Measurements from ENCODE around the gene KCNIP4. TPM values are rescaled to one million over a fixed set of nuclear protein-coding genes. Genes with fewer than 3 reads are reported as not detected.

KCNIP4 gene
- total RNA-seq, 1 donor from 2014 or later, result 30.4 TPM

DNA sequence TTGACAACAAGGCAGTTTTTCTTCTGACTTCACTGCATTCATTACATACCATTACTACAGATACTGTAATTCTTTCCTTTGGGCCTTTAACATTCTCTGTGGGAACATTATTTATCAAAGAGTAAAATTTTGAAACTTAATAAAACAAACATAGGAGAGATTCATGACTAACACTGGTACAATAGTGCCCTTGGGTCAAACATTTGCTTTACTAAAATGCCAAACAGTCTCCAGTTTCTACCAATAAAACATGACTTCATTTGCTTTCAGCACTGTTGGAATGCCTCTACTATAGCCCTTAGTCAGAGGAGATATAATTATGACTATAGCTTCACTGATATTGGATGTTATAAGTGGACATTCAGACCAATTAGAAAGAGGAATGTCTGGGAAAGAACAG, 766.9 kb downstream of the KCNIP4 start:
- H3K4me1 Mint-ChIP-seq (ENCODE audit: low read depth, unreplicated experiment), result no peaks in the 10 kb centered on the region
- H3K9me3 Mint-ChIP-seq (ENCODE audit: unreplicated experiment), result peaks cover 2% of the 10 kb centered on the region
- DNase-seq, result no peak
- peaks cover 1% of the 10 kb centered on the region for H3K27me3 Mint-ChIP-seq (ENCODE audit: unreplicated experiment)
- H3K36me3 Mint-ChIP-seq (ENCODE audit: unreplicated experiment), result no peaks in the 10 kb centered on the region
- no peak overlapping the region for H3K27ac Mint-ChIP-seq (ENCODE audit: unreplicated experiment)
- TF ChIP-seq, protein P1, sequence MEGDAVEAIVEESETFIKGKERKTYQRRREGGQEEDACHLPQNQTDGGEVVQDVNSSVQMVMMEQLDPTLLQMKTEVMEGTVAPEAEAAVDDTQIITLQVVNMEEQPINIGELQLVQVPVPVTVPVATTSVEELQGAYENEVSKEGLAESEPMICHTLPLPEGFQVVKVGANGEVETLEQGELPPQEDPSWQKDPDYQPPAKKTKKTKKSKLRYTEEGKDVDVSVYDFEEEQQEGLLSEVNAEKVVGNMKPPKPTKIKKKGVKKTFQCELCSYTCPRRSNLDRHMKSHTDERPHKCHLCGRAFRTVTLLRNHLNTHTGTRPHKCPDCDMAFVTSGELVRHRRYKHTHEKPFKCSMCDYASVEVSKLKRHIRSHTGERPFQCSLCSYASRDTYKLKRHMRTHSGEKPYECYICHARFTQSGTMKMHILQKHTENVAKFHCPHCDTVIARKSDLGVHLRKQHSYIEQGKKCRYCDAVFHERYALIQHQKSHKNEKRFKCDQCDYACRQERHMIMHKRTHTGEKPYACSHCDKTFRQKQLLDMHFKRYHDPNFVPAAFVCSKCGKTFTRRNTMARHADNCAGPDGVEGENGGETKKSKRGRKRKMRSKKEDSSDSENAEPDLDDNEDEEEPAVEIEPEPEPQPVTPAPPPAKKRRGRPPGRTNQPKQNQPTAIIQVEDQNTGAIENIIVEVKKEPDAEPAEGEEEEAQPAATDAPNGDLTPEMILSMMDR (IDR thresholded peaks at IDR 0.05; ENCODE audit: partially characterized antibody, unreplicated experiment), result no peak
- no peak overlapping the region for H3K4me3 Mint-ChIP-seq (ENCODE audit: unreplicated experiment)

DNA sequence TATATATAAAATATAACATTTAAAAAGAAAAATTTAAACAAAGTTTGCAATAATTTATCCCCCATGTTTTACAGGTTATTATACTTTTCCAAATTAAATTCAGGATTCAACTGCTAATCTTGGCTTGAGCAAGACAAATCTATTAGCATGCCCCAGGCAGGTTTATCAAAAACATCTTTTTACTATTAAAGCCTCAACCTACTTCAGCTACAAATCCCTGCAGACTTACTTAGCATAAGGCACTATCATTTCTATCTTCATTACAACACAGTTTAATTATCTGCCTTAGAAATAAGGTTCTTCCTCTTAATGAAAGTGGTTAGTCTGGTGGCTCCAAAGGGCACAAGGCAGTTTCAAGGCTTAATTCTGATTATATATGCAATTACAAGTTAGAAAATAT, 770.7 kb downstream of the KCNIP4 start:
- no peaks in the 10 kb centered on the region for H3K4me1 Mint-ChIP-seq (ENCODE audit: low read depth, unreplicated experiment)
- no peak for DNase-seq

DNA sequence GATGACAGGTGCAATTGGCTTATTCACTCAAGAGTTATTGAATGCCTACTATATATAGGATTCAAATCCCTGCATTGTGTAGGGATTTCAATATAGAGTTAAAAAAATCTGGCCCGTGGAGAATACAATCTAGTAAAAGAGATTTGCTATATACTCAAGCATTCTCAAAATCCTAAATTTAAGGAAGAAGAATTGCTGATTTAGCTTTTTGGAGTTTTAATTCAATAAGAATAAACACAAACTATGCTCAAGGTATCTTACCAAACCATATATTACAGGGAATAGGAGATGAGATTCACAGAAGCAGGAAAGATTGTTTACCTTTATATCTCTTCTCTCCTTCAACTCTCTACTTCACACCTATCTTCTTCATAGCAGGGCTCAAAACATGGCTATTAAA, 771.5 kb downstream of the KCNIP4 start:
- TF ChIP-seq, protein P1 (IDR thresholded peaks at IDR 0.05; ENCODE audit: partially characterized antibody, unreplicated experiment), result no peak
- no peak overlapping the region for H3K27ac Mint-ChIP-seq (ENCODE audit: unreplicated experiment)

More for the DNA sequence above, 770.7 kb downstream of the KCNIP4 start:
- Mint-ChIP-seq H3K36me3 (ENCODE audit: unreplicated experiment) (no peaks in the 10 kb centered on the region), H3K27me3 (ENCODE audit: unreplicated experiment) (no peaks in the 10 kb centered on the region), H3K27ac (ENCODE audit: unreplicated experiment) (no peak overlapping the region), H3K9me3 (ENCODE audit: unreplicated experiment) (peaks cover 2% of the 10 kb centered on the region), H3K4me3 (ENCODE audit: unreplicated experiment) (no peak overlapping the region)
- TF ChIP-seq, protein P1 (IDR thresholded peaks at IDR 0.05; ENCODE audit: partially characterized antibody, unreplicated experiment), result no peak

DNA sequence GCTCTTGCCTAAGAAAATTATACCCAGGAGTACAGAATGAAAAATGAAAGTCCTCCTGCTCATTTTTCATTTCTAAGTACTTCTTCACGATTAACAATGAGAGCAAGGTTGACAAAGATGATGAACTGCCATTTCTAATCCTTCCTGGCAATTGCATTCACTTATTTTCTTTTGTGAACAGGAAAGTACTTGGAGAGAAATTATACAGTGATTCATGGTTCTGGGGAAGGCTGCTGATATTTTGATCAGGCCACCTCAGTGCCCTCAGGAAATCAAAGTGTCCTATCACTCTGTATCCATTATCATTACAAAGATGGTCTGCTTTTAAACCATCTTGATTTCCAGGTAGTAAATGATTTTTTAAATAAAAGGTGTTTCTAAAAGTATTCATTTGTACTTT, 780.9 kb downstream of the KCNIP4 start:
- Mint-ChIP-seq H3K27ac (ENCODE audit: unreplicated experiment) (no peak overlapping the region), H3K4me1 (ENCODE audit: low read depth, unreplicated experiment) (no peaks in the 10 kb centered on the region), H3K4me3 (ENCODE audit: unreplicated experiment) (no peak overlapping the region), H3K36me3 (ENCODE audit: unreplicated experiment) (no peaks in the 10 kb centered on the region), H3K9me3 (ENCODE audit: unreplicated experiment) (no peaks in the 10 kb centered on the region), H3K27me3 (ENCODE audit: unreplicated experiment) (no peaks in the 10 kb centered on the region)
- TF ChIP-seq, protein P1 (IDR thresholded peaks at IDR 0.05; ENCODE audit: partially characterized antibody, unreplicated experiment), result no peak
- DNase-seq, result no peak

More for the DNA sequence above, 771.5 kb downstream of the KCNIP4 start:
- Mint-ChIP-seq H3K4me3 (ENCODE audit: unreplicated experiment) (no peak overlapping the region), H3K4me1 (ENCODE audit: low read depth, unreplicated experiment) (no peaks in the 10 kb centered on the region), H3K9me3 (ENCODE audit: unreplicated experiment) (no peaks in the 10 kb centered on the region), H3K36me3 (ENCODE audit: unreplicated experiment) (no peaks in the 10 kb centered on the region), H3K27me3 (ENCODE audit: unreplicated experiment) (no peaks in the 10 kb centered on the region)
- no peak for DNase-seq

DNA sequence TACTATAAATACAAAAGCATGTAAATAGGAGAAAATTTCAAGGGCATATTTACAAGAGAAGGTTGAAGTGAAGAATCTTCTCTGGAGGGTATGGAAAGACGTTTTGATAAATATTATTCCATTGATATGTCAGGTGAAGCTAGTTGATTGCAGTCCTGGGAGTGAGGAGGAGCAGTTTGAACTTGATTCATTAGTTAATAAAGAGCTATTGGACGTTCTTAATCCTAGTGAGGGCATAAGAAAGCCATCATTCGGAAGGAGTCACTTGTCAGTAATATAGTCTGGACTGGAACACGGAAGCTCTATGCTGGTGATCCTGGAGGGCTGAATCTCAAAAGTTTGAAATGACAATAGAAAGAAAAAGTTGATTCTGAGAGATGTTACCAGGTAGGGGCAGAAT, 793.2 kb downstream of the KCNIP4 start:
- TF ChIP-seq, protein P1 (IDR thresholded peaks at IDR 0.05; ENCODE audit: partially characterized antibody, unreplicated experiment), result no peak
- Mint-ChIP-seq H3K27me3 (ENCODE audit: unreplicated experiment) (no peaks in the 10 kb centered on the region), H3K36me3 (ENCODE audit: unreplicated experiment) (no peaks in the 10 kb centered on the region), H3K9me3 (ENCODE audit: unreplicated experiment) (no peaks in the 10 kb centered on the region), H3K27ac (ENCODE audit: unreplicated experiment) (no peak overlapping the region), H3K4me3 (ENCODE audit: unreplicated experiment) (no peak overlapping the region), H3K4me1 (ENCODE audit: low read depth, unreplicated experiment) (no peaks in the 10 kb centered on the region)
- no peak for DNase-seq

Data from glutamatergic neuron (in vitro differentiated cells).